ENCODE measurements around the gene C1orf105. TPM values are rescaled to one million over a fixed set of nuclear protein-coding genes. Genes with fewer than 3 reads are reported as not detected.

Gene C1orf105
- total and polyA plus RNA-seq, 2 of the 13 experiments (the other 11 are each of a cell fraction or from before 2014, with no cell fraction given), result 0.15 to 0.45 TPM

GRCh38 chr1:172377565-172377964 lies 42.9 kb upstream of the C1orf105 start (continued):
- TF ChIP-seq, protein P1, sequence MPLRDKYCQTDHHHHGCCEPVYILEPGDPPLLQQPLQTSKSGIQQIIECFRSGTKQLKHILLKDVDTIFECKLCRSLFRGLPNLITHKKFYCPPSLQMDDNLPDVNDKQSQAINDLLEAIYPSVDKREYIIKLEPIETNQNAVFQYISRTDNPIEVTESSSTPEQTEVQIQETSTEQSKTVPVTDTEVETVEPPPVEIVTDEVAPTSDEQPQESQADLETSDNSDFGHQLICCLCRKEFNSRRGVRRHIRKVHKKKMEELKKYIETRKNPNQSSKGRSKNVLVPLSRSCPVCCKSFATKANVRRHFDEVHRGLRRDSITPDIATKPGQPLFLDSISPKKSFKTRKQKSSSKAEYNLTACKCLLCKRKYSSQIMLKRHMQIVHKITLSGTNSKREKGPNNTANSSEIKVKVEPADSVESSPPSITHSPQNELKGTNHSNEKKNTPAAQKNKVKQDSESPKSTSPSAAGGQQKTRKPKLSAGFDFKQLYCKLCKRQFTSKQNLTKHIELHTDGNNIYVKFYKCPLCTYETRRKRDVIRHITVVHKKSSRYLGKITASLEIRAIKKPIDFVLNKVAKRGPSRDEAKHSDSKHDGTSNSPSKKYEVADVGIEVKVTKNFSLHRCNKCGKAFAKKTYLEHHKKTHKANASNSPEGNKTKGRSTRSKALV (CRISPR knock-in tag; IDR thresholded peaks at IDR 0.05), result no peak

DNA sequence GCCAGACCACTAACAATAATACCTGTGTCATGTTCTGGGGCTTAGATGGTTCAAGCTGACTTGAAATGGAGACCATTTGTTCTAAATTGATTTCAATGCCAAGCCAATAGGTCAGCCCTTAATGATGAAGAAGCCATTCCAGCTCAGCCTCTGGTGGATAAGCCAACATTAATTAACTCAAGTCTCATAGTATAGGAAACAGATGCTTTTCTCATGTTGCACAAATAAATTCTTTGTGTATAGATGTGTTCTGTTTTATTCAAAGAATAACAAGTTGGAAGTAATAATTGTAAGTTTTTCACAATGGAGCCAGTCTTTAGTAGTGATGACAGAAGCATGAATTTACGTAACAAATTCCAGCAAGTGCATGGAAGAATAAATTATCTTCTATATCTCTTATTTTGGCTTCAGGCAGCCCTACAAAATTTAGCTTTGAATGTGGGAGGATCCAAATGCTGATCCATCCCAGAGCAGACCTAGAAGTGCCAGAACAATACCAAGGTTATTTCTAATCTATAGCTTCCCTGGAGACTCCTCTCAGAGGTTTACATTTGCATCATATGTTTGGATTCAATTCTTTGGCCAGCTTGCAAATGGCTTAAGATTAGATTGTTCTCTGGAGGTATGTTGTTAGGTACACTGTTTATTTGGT lies 42.2 kb upstream of the C1orf105 start:
- no peaks in the 10 kb centered on the region for H4K20me1 ChIP-seq (ENCODE audit: insufficient read depth, low read length)
- ATAC-seq (no peak), DNase-seq (ENCODE audit: low spot score) (no peak), FAIRE-seq (no peak)
- no peaks in the 10 kb centered on the region for H3K79me2 ChIP-seq (ENCODE audit: insufficient read depth, low read length)
- H3K36me3 ChIP-seq (replicated peaks in 1 of 2; ENCODE audit: control insufficient read depth in 1 of 2, insufficient read depth in 2 of 2, low read length in 2 of 2), result no peaks in the 10 kb centered on the region
- intact Hi-C loops (cut with micrococcal nuclease; ENCODE audit: unreplicated experiment), result no loop called here
- H3K4me3 ChIP-seq (replicated peaks in 1 of 3; ENCODE audit: insufficient read depth in 1 of 3, low read depth in 2 of 3, low read length in 3 of 3), result no peak overlapping the region
- no peak overlapping the region for H3K9ac ChIP-seq (ENCODE audit: insufficient read depth, low read depth, low read length)
- no TSS peak for BruUV-seq (replicated peaks)
- ChIA-PET CTCF (ENCODE audit: low intra/inter-chr PET ratio, low total read pairs) (no interaction called here), POLR2A (no interaction called here)
- in situ Hi-C loops (cut with HindIII; ENCODE audit: extremely low pct_ligation_motif_present, low pct_unique_long_range_greater_than_20kb), result no loop called here
- H2AFZ ChIP-seq (ENCODE audit: low read length), result no peak overlapping the region
- H3K27ac ChIP-seq (ENCODE audit: extremely low read length, insufficient read depth, low read length), result no peak overlapping the region
- H3K27me3 ChIP-seq (ENCODE audit: control insufficient read depth in 1 of 2, insufficient read depth in 2 of 2, low read length in 2 of 2), result no peaks in the 10 kb centered on the region
- no peaks in the 10 kb centered on the region for H3K4me1 ChIP-seq (ENCODE audit: insufficient read depth, low read length)
- 21% methylated on average over 1 of the region's 1 CpG for whole genome bisulfite sequencing (ENCODE audit: low lambda C conversion rate)
- H3K4me2 ChIP-seq (ENCODE audit: low read depth, low read length), result no peak overlapping the region
- no peaks in the 10 kb centered on the region for H3K9me3 ChIP-seq (ENCODE audit: low read length)
- no peak for TF ChIP-seq AHR (CRISPR knock-in tag; IDR thresholded peaks at IDR 0.05)
- no peak for TF ChIP-seq ZNF775 (CRISPR knock-in tag; IDR thresholded peaks at IDR 0.05; ENCODE audit: borderline replicate concordance)
- no peak for TF ChIP-seq SNAPC4 (CRISPR knock-in tag; IDR thresholded peaks at IDR 0.05)
- no peak for TF ChIP-seq RNF2 (conservative IDR thresholded peaks at IDR 0.05; ENCODE audit: low read depth)
- TF ChIP-seq, protein P2, sequence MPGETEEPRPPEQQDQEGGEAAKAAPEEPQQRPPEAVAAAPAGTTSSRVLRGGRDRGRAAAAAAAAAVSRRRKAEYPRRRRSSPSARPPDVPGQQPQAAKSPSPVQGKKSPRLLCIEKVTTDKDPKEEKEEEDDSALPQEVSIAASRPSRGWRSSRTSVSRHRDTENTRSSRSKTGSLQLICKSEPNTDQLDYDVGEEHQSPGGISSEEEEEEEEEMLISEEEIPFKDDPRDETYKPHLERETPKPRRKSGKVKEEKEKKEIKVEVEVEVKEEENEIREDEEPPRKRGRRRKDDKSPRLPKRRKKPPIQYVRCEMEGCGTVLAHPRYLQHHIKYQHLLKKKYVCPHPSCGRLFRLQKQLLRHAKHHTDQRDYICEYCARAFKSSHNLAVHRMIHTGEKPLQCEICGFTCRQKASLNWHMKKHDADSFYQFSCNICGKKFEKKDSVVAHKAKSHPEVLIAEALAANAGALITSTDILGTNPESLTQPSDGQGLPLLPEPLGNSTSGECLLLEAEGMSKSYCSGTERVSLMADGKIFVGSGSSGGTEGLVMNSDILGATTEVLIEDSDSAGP (CRISPR knock-in tag; IDR thresholded peaks at IDR 0.05; ENCODE audit: borderline replicate concordance), result no peak
- no peak for TF ChIP-seq ZNF20 (CRISPR knock-in tag; IDR thresholded peaks at IDR 0.05)
- no peak for TF ChIP-seq ZFP36 (IDR thresholded peaks at IDR 0.05; ENCODE audit: borderline replicate concordance, low read depth, low read length, partially characterized antibody)
- TF ChIP-seq ZNF773 (CRISPR knock-in tag; IDR thresholded peaks at IDR 0.05; ENCODE audit: borderline replicate concordance), result no peak
- no peak for TF ChIP-seq ATAD3A (CRISPR knock-in tag; IDR thresholded peaks at IDR 0.05)
- no peak for TF ChIP-seq ZFP90 (CRISPR knock-in tag; IDR thresholded peaks at IDR 0.05; ENCODE audit: borderline replicate concordance)
- no peak for TF ChIP-seq ZNF432 (CRISPR knock-in tag; IDR thresholded peaks at IDR 0.05; ENCODE audit: borderline replicate concordance)
- no peak for TF ChIP-seq KAT7 (CRISPR knock-in tag; IDR thresholded peaks at IDR 0.05; ENCODE audit: borderline replicate concordance)
- TF ChIP-seq CEBPG (CRISPR knock-in tag; IDR thresholded peaks at IDR 0.05), result no peak

All from HepG2 (cell line).